ENCODE results near the gene ADISSP. TPM values are rescaled to one million over a fixed set of nuclear protein-coding genes. Genes with fewer than 3 reads are reported as not detected.
"Not testable (repeated sequence)": the region's sequence is repeated elsewhere in the genome, so short reads cannot be mapped to it uniquely, and the experiment has no call there.

The ADISSP gene
- total RNA-seq, 2 donors from 2014 or later, result 13.3 to 19.8 TPM

DNA sequence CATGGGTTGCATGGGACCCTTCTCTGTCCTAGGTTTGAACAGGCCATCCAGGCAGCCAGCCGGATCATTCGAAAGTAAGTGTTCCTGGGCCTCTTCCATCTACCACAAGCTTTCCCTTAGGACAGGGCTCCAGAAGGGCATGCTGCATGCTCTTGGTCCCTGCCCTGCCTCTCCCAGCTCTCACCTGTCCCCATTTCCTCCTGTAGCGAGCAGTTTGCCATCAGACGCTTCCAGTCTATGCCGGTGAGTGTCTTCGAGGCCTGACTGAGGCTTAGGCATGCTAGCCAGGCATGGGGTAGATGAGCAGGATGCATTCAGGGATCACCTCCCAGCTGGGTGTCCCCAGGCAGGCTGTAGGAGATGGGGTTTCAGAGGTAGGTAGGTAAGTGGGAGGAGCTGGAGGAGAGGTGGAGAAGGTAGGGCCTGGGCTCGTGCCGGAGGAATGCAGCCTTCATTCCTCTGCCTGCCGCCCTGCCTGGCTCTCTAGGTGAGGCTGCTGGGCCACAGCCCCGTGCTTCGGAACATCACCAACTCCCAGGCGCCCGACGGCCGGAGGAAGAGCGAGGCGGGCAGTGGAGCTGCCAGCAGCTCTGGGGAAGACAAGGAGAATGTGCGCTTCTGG is 32.8 kb upstream of the ADISSP start:
- ATAC-seq, result no peak
- intact Hi-C loops (cut with DNase I, micrococcal nuclease), result no loop called here
- DNase-seq, result no peak

- DNase-seq, result no peak
- no peak for ATAC-seq
- intact Hi-C loops (cut with DNase I, micrococcal nuclease), result no loop called here
Observed at GRCh38 chr20:3798908-3799248, 31.3 kb upstream of the ADISSP start.

DNA sequence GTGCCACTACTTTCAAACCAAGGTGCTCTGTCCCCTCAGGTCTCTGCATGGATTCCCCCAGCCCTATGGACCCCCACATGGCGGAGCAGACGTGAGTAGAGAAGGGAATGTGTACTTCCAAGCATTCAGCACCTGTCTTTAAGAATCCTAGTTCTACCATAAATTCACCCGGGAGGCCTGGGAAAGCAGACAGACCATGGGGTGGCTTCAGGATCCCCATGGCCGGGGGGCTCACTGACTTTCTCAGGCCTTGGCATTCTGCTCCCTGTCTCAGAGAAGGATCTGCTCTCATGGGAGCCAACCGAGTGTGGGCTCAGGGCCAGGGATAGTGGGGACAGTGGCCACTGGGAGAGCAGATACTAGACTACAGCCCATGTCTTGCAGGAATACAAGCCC is 30.8 kb upstream of the ADISSP start:
- intact Hi-C loops (cut with DNase I, micrococcal nuclease), result no loop called here
- DNase-seq, result peak in 1 of 2 donors; percentile 31
- ATAC-seq, result no peak

GRCh38 chr20:3797592-3798372 is 30.2 kb upstream of the ADISSP start:
- peak; percentile 14 for ATAC-seq
- intact Hi-C loops (cut with DNase I, micrococcal nuclease), result no loop called here
- DNase-seq, result peak; percentile 55 to 76

DNA sequence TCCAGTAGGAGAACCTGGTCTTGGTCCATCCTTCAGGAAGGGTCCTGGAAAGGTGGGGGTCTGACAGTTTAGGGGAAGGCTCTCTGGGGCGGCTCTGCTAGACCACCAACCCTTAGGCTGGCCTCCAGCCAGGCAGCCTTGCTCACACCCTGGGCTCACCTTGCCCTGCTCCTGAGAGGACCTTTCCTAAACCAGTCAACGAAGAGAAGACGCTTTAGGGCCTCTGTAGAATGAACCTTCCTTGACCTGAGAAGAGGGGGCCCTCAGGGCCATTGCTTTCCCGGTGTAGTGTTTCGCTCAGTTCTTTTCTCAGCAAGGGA is 29.6 kb upstream of the ADISSP start:
- intact Hi-C loops (cut with DNase I, micrococcal nuclease), result no loop called here
- DNase-seq, result peak in 1 of 2 donors; percentile 26

DNA sequence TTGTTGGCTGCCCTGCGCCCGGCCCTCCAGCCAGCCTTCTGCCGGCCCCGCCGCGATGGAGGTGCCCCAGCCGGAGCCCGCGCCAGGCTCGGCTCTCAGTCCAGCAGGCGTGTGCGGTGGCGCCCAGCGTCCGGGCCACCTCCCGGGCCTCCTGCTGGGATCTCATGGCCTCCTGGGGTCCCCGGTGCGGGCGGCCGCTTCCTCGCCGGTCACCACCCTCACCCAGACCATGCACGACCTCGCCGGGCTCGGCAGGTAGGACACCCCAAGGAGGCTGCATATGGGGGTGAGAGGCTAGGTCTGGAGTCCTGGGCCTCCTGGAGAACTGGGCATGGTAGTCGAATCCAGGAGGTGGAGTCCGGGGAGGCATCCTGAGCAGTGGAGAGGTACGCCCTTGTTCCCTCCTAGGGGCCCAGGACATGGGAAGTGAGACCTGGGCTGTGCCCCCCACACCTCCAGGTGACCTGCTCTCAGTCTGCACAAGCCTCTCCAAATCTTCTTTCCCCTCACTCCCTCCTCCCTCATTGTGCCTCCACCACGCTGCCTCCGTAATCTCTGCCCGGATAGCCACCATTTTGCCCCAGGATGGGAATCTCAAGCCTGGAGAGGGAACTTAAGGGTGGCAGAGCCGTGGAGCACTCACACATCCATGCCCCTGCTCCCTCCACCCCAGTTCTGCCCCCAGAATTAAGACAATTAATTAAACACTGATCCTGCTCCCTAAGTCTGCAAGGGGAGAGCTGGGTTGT is 29.1 kb upstream of the ADISSP start:
- ATAC-seq (peak; percentile 8), DNase-seq (peak; percentile 34 to 36)
- intact Hi-C loops (cut with DNase I, micrococcal nuclease), result no loop called here

More for the DNA sequence above, 29.6 kb upstream of the ADISSP start:
- no peak for ATAC-seq

GRCh38 chr20:3795511-3796468 is 28.2 kb upstream of the ADISSP start, which contains the start of gene CDC25B:
TSS of gene CDC25B (plus strand) at chr20:3796310. CDS start at chr20:3796532, 222 bp downstream.
- DNase-seq (peak; percentile 97 to 99), ATAC-seq (peak; percentile 85)
- intact Hi-C loops (cut with DNase I, micrococcal nuclease), result no loop called here

GRCh38 chr20:3794701-3795420 is 27.3 kb upstream of the ADISSP start:
- no peak for ATAC-seq
- intact Hi-C loops (cut with DNase I, micrococcal nuclease), result no loop called here
- peak in 1 of 2 donors; percentile 43 for DNase-seq

DNA sequence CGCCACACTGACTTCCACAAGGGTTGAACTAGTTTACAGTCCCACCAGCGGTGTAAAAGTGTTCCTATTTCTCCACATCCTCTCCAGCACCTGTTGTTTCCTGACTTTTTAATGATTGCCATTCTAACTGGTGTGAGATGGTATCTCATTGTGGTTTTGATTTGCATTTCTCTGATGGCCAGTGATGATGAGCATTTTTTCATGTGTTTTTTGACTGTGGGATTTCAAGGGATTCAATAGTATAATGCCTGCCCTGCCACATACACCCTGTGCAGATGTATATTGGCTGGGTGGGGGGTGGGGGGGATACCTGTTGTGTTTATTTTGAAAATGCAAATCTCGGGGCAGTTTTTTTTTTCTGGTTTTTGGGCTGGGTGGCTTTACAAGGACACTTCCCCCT is 26.6 kb upstream of the ADISSP start:
- not testable (repeated sequence) for DNase-seq

DNA sequence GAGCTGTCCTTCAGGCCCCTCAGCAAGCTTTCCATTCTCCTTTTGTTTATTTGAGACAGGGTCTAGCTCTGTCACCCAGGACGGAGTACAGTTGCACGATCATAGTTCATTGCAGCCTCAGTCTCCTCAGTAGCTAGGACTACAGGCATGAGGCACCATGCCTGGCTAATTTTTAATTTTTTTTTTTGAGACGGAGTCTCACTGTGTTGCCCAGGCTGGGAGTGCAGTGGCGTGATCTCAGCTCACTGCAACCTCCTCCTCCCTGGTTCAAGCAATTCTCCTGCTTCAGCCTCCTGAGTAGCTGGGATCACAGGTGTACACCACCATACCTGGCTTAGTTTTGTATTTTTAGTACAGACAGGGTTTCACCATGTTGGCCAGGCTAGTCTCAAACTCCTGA is 21.6 kb upstream of the ADISSP start:
- DNase-seq; intact Hi-C loops (cut with DNase I, micrococcal nuclease); ATAC-seq: not testable (repeated sequence)

More for the DNA sequence above, 26.6 kb upstream of the ADISSP start:
- intact Hi-C loops (cut with DNase I, micrococcal nuclease); ATAC-seq: not testable (repeated sequence)

- intact Hi-C loops (cut with DNase I, micrococcal nuclease), result no loop called here
- DNase-seq (peak; percentile 67), ATAC-seq (peak; percentile 67)
Observed at GRCh38 chr20:3788685-3789155, 21.2 kb upstream of the ADISSP start.

DNA sequence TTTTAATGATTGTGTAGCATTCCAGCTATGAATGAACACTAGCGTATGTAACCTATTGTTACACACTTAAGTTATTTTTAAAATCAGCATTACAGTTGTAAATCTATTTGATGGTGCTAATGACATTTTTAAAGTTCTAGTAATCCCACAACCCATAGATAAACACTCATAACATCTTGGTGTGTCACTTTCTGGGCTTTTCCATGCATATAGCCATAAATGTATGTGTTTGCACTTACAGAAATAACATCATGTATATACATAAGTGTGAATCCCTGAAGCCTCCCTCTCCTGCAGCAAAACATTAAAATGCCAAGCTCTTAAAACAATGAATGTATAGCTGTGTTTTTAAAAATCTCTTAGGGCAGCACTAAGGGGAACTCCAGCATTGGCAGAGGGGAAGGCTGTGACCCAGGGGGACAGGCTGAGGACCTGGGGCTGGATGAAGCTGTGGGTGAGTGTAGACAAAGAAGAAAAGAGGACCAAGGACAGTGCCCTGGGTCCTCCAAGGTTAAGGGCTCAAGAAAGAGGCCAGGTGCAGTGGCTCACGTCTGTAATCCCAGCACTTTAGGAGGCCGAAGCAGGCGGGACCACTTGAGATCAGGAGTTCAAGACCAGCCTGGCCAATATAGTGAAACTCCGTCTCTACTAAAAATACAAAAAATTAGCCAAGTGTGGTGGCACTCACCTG is 19.9 kb upstream of the ADISSP start:
- intact Hi-C loops (cut with DNase I, micrococcal nuclease), result no loop called here
- DNase-seq, result no peak

GRCh38 chr20:3786665-3787323 is 19.2 kb upstream of the ADISSP start, which contains the start of gene CENPB:
TSS of gene CENPB (minus strand) at chr20:3786740. CDS start at chr20:3786483, 257 bp downstream.
- ATAC-seq (peak; percentile 83), DNase-seq (peak; percentile 78 to 93)
- intact Hi-C loops (cut with DNase I, micrococcal nuclease), result no loop called here

More for the DNA sequence above, 19.9 kb upstream of the ADISSP start:
- ATAC-seq, result no peak

- intact Hi-C loops (cut with DNase I, micrococcal nuclease), result no loop called here
- ATAC-seq (peak; percentile 24), DNase-seq (peak; percentile 57 to 71)
Observed at GRCh38 chr20:3786126-3786484, 18.6 kb upstream of the ADISSP start.

- intact Hi-C loops (cut with DNase I, micrococcal nuclease), result no loop called here
- ATAC-seq (no peak), DNase-seq (no peak)
Observed at GRCh38 chr20:3785240-3786125, 17.9 kb upstream of the ADISSP start.

DNA sequence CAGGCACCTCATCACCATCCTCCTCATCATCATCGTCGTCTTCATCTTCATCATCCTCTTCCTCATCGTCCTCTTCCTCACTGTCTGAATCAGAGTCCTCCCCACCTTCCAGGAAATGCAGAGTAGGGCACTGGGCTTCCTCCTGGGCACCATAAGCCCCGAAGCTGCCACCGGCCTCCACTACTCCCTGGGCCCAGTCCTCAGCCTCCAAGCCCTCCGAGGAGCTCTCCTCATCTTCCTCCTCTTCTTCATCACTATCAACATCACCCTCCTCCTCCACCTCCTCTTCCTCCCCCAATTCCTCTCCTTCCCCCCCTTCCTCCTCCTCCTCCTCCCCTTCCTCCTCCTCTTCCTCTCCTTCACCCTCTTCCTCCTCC is 17.3 kb upstream of the ADISSP start:
- ATAC-seq (no peak), DNase-seq (no peak)
- intact Hi-C loops (cut with DNase I, micrococcal nuclease), result no loop called here

All from left colon (tissue), 2 donors.